DMS114 treated with DMSO at 0.1 percent for 48 hours (cell line): ENCODE data around the gene CEP19.
A peak's percentile ranks its signal among the peaks of the same experiment; 100 is the strongest.

Experiments used
- DNase-seq: peaks from one replicate; lab custom pipeline; 2025; ENCODE audit not compliant: unreplicated experiment; lab: John Stamatoyannopoulos, UW

The CEP19 gene

DNA sequence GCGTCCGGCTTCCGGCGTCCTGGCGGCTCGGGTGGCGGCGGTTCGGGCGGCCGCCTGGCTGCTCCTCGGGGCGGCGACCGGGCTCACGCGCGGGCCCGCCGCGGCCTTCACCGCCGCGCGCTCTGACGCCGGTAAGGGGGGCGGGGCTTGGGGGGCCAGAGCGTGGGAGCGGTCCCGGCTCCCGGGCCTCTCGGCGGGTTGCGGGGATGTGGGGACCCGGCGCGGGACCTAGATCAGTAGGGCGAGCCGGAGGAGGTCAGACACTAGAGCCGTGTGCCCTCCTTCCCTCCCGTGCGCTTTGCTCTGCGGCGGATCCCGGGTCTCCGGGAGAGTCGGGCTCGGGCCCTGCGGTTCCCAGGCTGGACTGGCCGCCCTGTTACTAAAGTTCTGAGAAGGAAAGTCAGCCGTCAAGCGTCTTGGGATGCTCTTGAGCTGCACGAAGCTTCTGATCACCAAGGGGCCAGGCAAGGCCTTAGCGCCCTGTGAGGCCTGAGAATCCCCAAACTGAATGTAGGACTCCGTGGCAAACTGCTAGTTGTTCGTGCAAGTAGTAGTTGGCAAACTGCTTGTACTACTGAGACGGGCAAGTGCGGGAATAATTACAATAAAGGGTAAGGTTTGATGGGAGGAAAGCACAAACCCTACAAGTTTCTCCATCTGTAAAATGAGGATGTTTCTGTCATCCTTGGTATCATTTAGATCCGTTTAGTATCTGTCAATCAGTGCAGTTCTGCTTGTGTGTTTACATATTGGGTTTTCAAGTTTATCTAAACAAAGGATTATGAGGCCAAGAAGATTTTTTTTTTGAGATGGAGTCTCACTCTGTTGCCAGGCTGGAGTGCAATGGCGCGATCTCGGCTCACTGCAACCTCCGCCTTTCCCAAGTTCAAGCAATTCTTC lies 714 bp upstream of the CEP19 start:
- DNase-seq = peak; percentile 18

DNA sequence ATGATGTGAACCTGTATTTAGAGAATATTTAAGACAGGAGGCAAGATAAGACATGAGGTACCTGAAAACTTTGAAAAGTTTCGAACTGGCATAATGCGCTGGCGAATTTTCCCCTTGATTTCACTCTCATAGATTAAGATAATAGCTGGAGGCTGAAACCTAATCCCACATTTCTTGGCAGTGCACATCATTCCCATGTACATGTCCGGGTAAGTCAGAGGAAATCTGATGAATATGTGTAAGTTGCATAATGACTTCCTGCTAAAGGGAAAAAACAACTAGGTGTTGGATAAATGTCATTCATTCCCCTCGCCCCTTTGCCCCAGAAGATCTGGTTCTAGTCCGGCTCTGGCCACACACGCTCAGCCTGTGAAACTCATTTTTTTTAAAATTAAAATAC lies 3.6 kb downstream of the CEP19 start:
- no peak for DNase-seq

DNA sequence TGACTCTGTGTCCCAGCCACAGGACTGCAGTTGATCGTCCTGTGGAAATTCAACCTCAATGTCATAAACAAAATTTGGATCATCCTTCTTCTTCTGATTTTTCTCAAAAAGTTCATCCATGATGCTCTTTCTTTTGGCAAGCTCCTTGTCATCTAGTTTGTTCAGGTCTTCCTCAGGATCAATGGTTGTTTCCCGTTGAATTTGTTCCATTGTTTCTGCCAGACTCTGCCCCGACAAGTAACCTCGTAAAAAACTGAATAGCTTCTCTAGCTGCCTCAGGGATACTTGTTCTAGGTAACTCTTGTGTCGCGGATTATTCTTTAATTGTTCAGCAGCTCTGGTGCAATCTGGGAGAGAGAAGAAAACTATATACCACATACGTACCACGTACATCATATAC lies 4.5 kb downstream of the CEP19 start:
- DNase-seq = no peak

DNA sequence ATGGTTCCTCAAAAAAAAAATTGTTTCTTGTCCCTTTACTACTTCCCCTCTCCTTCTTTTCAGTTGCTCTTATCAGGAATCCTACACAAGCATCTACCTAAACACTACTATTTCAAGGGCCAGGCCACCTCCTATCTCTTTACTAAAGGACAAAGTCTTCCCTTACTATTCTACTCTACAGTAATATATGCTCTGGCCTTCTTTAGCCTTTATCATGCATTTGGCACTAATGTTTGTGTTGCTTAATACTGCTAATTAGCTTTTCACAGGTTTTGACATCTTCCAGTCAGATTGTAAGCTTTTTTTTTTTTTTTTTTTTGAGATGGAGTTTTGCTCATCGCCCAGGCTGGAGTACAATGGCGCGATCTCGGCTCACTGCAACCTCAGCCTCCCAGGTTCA lies 5.3 kb downstream of the CEP19 start:
- DNase-seq = no peak

DNA sequence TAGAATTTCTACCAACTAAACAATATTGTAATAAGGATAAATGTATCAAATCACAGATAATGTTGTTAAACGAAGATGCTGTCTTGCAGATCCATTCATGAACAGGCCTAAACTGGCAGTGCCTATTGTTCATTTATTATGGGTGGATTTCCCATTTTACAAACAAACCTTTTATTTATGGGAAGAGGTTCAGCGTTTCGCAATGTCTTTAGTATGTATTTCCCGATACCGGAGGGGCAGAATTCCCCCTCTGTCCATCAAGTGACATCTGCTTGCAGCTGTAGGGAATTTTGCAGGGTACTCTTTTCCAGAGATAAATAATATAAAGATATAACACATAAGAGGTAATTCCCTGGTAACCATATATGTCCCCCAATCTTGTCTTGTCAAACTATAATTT lies 5.7 kb downstream of the CEP19 start:
- DNase-seq = no peak

DNA sequence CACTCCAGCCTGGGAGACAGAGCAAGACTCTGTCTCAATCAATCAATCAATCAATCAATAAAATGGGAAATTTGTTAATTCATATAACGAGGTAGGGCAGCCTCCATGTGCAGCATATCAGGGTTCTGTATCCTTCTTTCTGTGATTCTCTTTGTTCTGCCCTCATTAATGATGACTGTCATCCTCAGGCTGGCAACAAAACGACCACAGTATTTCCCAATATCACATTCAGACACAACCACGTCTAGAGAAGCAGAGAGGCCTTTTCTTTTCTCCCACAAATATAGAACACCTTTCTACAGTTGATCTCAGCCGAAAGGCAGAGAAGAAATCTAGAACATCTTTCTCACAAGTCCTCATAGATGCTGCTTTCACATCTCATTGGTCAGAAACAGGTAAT lies 11.2 kb downstream of the CEP19 start:
- DNase-seq = no peak

DNA sequence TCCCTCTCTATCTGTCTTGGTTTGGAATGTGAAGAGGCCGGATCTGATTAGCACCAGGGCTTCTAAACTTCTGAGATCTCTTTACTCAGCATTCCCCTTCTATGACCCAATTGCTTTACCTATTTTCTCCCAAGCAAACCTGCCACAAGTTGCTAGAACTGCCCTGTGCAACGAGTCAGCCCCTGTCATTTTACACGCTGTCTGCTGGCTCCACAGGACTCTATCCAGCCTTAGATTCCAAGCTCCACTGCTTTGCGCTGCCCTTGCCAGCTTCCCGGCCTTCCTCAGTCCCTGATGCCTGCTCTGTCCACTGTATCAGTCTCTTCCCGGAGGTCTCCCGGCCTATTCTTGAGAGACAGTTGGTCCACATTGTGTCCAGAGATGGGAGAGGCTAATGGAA lies 12.3 kb downstream of the CEP19 start:
- DNase-seq = no peak

DNA sequence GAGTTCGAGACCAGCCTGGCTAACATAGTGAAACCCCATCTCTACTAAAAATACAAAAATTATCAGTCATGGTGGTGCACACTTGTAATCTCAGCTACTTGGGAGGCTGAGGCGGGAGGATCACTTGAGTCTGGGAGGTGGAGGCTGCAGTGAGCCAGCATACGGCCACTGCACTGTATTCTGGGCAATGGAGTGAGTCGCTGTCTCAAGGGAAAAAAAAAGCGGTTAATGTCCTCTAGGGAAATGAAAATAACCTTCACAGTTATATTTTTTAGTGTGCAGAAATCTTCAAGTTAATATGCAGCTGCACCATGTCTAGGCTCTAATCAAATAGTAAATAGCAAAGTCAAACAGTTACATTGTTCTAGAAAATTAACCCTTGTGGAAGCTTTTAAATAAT lies 14.8 kb downstream of the CEP19 start:
- DNase-seq = no peak

DNA sequence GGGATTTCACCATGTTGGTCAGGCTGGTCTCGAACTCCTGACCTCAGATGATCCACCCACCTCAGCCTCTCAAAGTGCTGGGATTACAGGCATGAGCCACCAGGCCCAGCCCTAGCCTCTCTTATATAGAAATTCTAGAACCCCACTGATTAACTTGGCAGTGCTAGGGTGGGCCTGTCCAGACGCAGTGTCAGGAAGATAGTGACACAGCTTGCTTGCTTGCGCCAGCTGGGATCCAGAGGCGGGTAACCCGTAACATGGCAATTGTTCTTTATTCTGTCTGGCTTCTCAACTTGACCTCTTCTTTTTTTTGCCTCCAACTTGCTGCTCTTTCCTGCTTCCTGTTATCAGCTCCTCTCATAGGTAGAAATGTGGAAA lies 16.2 kb downstream of the CEP19 start:
- no peak for DNase-seq

DNA sequence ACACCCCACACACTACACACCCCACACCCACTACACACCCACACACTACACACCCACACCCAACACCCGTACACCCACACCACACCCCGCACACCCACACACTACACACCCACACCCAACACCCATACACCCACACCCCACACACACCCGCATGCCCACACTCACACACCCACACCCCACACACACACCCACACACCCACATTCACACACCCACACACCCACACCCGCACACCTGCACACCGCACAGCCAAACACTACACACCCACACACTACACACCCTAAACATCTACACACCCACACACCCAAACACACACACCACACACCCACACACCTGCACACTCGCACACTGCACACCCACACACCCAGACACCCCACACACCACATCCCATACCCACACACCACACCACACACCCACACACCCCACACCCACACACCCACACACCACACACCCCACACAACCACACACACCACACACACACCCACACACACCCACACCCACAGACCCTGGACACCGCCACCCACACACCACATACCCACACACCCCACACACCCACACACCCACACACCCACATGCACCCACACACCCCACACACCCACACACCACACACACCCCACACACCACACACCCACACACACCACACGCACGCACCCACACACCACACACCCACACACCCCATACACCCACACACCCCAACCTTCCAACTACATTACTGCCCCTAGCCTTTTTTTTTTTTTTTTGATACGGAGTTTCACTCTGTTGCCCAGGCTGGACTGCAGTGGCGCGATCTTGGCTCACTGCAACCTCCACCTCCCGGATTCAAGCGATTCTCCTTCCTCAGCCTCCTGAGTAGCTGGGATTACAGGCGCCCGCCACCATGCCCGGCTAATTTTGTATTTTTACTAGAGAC lies 16.9 kb downstream of the CEP19 start:
- no peak for DNase-seq

DNA sequence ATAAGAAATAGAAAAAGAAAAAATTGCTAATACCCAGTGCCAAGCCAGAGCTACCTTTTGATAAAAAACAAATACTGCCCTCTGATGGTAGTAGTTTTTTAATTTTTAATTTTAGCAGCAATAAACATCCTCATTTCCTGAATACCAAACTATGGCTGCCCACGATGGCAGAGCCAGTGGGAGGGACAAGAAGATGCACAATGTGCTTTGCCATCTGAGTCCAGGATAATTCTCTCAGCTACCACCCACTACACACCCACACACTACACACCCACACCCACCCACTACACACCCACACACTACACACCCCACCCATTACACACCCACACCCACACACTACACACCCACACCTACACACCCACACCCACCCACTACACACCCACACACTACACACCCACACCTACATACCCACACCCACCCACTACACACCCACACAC lies 17.8 kb downstream of the CEP19 start:
- no peak for DNase-seq

DNA sequence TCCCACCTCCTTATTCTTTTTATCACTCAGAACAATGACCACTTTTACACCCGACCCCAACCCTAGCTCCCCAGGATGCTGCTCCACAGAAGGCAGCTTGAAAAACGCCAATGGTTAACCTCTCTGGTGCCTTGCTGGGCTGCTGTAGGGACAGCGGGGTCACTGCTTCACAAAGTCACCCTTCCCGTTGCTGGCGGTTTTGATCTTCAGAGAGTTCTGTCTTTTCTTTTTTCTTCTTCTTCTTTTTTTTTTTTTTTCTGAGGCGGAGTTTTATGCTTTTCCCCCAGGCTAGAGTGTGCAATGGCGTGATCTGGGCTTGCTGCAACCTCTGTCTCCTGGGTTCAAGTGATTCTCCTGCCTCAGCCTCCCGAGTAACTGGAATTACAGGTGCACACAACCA lies 20.7 kb downstream of the CEP19 start:
- no peak for DNase-seq

DNA sequence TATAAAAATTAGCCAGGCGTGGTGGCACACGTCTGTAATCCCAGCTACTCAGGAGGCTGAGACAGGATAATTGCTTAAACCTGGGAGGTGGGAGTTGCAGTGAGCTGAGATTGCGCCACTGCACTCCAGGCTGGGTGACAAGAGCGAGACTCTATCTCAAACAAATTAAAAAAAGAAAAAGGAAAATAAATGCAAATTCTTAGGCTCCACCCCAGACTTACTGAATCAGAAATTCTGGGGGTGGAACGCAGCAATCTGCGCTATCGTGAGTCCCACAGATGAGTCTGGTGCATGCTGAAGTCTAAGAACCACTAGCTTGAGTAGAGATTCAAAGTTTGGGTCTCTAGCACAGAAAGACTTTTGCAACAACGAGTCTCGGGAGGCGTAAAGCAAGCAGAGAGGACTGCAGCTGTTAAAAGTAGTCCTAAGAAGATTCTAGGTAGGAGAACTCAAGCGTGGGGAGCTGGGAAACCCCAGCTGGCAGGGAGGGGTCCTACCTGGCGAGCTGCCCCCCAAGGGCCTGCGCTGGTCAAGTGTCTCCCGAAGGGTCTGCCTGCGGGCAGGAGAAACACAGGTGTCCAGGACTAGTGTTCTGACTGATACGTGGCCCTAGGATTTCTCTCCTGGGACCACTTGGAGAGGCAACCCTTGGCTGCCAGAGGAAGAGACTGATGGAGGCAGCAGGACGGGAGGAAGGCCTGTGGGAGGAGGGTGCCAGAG lies 21.9 kb downstream of the CEP19 start:
- DNase-seq = no peak

DNA sequence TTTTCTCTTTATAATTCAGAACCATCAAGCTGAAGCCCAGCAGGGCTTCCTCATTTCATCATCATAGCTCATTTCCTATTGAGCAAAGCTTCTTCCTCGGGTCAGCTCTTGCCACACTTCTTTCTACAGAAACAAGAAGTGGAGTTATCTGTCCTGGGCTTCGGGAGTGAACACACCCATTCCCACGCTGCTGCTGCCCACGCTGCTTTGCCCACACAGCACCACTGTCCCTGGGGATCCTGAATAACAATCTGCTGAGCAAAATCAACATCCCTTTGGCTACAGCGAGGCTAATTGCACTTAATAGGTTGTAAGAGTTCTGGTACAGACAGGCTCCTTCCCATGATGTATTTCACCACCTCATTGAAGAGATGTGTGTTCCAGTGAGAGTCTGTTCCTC lies 23.7 kb downstream of the CEP19 start:
- no peak for DNase-seq

DNA sequence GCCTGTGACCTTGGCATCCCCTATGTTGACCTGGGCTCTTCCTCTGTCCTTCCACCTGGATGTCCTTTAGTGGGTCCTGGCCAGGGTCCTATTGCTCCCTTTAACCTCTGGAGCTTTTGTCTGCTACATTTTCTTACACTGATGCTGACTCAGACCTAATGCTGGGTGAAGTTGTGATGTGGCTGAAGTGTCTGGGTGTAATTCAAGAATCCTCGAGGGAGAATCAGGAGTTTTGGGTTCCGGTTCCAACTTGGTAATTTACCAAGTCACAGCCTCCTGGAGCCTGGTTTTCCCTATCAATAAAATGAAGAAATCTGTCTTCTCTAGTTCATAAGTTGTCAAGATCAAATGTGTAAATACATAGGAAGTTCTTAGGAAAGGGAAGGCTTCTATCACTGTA lies 25.6 kb downstream of the CEP19 start:
- DNase-seq = no peak

DNA sequence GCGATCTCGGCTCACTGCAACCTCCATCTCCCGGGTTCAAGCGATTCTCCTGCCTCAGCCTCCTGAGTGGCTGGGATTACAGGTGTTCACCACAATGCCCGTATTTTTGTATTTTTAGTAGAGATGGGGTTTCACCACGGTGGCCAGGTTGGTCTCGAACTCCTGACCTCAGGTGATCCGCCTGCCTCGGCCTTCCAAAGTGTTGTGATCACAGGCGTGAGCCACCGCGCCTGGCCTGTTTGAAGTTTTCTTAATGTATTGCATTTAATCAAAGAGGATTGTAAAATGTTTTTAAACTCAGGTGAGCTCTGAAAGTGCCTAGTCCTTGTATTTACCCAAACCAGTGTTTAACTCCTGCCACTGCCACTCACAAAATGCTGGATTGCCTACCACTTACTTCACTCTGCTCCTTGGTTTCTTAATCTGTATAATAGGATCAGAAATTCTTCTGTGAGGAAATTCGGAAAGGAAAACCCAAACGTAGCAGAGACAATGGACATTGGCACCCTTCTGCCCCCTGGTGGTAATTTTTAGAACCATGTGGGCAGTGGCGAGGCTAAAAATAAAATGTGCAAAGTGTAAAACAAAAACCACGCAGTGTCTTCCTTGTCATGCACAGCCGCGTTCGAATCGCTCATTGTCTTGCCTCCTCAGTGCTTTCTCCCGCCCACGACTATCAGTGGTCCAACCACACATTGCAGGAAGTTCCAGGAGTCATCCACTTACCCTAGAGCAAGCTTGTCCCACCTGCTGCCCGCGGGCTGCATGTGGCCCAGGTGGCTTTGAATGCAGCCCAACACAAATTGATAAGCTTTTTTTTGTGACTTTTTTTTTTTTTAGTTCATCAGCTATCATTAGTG lies 27.3 kb downstream of the CEP19 start:
- DNase-seq = peak; percentile 48

DNA sequence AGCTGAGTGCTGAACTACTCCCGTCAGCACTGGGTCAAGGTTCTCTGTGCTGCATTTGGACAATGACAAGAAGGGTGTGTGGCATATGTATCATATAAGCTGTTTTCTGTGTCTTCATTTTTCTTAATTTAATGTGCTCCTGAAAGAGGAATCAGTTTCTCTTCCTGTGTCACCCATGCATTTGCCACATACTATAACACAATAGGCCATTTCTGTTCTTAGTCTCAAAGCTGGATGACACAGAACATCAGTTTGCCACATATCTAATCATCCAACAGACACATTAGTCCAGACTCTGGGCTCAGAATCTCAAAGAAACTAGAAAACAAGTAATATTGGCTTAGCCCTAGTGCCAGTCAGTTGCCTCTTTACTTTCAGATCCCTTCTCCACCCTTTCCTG lies 34.1 kb downstream of the CEP19 start:
- DNase-seq = no peak

DNA sequence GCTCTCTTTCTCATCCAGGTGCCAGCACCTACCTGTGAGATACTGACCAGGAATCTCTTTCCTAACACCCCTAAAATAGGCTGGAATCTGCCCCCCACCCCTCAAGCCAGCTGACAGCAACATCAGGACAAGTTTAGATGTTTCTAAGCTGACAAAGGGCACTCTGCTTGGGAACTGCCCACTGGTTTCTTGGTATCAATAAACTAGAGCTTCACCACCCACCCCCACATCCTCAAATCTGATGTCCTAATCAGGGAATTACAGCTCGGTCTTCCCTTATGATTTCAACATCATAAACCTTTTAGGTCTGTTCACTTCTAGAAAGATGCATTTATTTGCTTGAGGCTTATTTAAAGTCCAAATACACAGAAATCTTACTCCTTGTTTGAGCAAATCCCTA lies 34.7 kb downstream of the CEP19 start:
- DNase-seq = no peak

DNA sequence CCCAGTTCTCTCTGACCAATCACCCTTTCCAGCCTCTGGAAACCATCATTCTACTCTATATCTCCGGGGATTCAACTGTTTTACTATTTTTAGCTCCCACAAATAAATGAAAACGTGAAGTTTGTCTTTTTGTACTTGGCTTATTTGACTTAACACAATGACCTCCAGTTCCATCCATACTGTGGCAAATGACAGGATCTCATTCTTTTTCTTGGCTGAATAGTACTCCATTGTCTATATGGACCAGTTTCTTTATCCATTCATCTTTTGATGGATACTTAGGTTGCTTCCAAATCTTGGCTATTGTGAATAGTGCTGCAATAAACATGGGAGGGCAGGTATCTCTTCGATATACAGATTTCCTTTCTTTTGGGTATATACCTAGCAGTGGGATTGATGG lies 38.4 kb downstream of the CEP19 start:
- no peak for DNase-seq

DNA sequence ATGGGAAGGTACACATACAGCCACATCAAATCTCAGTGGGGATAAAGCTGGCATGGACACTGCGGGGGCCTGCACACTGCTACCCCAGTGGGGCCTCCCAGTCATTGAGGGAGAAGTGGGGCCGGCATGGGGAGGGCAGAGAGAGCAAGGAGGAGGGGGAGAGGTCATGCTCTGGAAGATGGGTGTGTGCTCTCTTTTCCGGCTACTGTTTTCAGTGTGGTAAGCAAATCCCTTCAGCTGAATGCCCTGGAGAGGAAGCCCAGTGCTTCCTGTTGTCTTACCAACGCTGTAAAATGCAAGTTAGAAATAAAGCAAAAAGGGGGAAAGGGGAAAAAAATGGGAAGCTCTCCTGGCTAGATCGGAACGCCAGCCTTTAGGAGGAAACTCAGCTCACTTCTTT lies 41.7 kb downstream of the CEP19 start:
- DNase-seq = no peak
